ENCODE measurements around the gene SPINK6.

Gene SPINK6

GRCh38 chr5:148202531-148203203 is at the start of gene SPINK6:
Gene SPINK6 (plus strand): TSS chr5:148203042. CDS start chr5:148203097, 55 bp downstream.
- no peak for DNase-seq

- no peak for DNase-seq
Observed at GRCh38 chr5:148156609-148157008, 46.2 kb upstream of the SPINK6 start.

GRCh38 chr5:148162038-148162437 is 40.8 kb upstream of the SPINK6 start:
- no peak for DNase-seq

GRCh38 chr5:148163345-148163744 is 39.5 kb upstream of the SPINK6 start:
- no peak for DNase-seq

- DNase-seq, result no peak
Observed at GRCh38 chr5:148166550-148167283, 36.1 kb upstream of the SPINK6 start.

- DNase-seq, result no peak
Observed at GRCh38 chr5:148168246-148168645, 34.6 kb upstream of the SPINK6 start, which contains the start of gene SPINK14. Gene SPINK14 (plus strand): TSS chr5:148168546. CDS start chr5:148169733, 1,187 bp downstream.

- no peak for DNase-seq
Observed at GRCh38 chr5:148172377-148172776, 30.5 kb upstream of the SPINK6 start.

- DNase-seq, result no peak
Observed at GRCh38 chr5:148176480-148176879, 26.4 kb upstream of the SPINK6 start.

GRCh38 chr5:148177207-148177606 is 25.6 kb upstream of the SPINK6 start:
- DNase-seq, result no peak

- no peak for DNase-seq
Observed at GRCh38 chr5:148179234-148179824, 23.5 kb upstream of the SPINK6 start.

- no peak for DNase-seq
Observed at GRCh38 chr5:148186248-148187003, 16.4 kb upstream of the SPINK6 start.

- no peak for DNase-seq
Observed at GRCh38 chr5:148191010-148191409, 11.8 kb upstream of the SPINK6 start.

- no peak for DNase-seq
Observed at GRCh38 chr5:148193202-148193601, 9.6 kb upstream of the SPINK6 start.

- DNase-seq, result no peak
Observed at GRCh38 chr5:148201151-148201550, 1.7 kb upstream of the SPINK6 start.

GRCh38 chr5:148205044-148205806 is 2.4 kb downstream of the SPINK6 start:
- DNase-seq, result no peak

GRCh38 chr5:148205865-148206264 is 3.0 kb downstream of the SPINK6 start:
- DNase-seq, result no peak

GRCh38 chr5:148206620-148207019 is 3.8 kb downstream of the SPINK6 start:
- DNase-seq, result no peak

GRCh38 chr5:148208226-148208625 is 5.4 kb downstream of the SPINK6 start:
- DNase-seq, result no peak

- DNase-seq, result no peak
Observed at GRCh38 chr5:148209151-148209770, 6.4 kb downstream of the SPINK6 start.

- DNase-seq, result no peak
Observed at GRCh38 chr5:148214665-148215185, 11.9 kb downstream of the SPINK6 start.

GRCh38 chr5:148221508-148221907 is 18.7 kb downstream of the SPINK6 start:
- no peak for DNase-seq
